ENCODE data around the gene ADGRV1.
"Not testable (repeated sequence)": the region's sequence is repeated elsewhere in the genome, so short reads cannot be mapped to it uniquely, and the experiment has no call there.

Gene ADGRV1

DNA sequence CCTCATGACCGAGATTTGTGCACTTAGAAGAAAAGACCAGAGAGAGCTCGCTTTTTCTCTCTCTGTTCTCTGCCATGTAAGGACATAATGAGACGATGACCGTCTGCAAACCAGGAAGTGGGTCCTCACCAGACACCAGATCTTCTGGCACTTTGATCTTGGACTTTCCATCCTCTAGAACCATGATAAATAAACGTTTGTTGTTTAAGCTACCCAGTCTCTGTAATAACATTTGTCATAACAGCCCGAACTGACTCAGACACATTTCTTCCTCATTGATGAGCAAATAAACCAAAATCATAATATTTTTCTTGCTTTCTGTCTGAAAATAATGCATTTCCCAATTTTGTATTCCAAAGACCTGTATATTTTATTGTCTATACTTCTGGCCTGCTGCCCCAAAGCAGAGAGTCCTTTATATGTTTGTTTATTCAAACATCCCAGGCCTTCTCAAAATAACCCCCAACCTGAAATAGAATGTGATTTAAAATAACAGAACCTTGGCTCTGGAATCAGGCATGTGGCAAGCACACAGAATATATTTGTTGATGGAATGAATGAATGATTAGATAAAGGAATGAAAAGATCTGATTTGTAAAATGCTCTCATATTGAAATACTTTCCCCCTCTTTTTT, 396.5 kb downstream of the ADGRV1 start:
- no peak for DNase-seq

DNA sequence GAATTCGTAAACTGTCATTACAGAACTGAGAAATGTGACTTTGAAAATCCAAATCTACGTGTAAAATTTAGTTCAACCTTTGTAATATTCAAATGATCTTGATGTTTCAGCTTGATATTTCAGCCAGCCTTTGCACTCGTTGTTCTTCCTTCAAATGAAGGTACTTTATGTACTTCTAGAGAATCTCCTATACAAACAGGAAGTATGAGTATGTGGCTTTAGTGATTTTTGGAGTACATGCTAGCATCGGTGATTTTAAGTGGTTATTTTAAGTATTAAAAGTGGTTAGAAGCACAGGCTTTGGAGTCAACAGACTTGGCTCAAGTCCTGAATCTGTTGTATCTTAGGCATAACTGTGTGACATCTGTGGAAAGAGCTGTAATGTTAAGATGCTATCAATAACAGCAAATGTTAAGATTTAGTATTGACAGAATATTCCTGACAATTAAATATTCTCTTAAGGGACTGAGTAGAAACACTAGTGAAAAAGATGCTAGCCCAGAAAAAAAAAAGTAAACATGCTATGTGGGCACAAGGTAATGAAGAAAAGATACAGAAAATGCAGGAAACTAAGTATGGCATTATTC, 398.0 kb downstream of the ADGRV1 start:
- DNase-seq = no peak

DNA sequence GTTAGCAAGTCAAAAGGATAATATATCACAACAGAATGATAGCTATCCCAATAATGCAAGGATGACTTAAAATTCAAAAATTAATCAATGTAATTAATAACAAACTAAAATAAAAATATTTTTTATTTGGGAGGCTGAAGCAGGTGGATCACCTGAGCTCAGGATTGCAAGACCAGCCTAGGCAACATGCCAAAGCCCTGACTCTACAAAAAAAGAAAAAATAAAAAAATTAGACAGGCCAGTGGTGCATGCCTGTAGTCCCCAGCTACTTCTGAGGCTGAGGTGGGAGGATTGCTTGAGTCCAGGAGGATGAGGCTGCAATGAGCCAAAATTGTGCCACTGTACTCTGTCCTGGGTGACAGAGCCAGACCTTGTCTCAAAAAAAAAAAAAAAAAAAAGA, 399.3 kb downstream of the ADGRV1 start:
- no peak for DNase-seq

DNA sequence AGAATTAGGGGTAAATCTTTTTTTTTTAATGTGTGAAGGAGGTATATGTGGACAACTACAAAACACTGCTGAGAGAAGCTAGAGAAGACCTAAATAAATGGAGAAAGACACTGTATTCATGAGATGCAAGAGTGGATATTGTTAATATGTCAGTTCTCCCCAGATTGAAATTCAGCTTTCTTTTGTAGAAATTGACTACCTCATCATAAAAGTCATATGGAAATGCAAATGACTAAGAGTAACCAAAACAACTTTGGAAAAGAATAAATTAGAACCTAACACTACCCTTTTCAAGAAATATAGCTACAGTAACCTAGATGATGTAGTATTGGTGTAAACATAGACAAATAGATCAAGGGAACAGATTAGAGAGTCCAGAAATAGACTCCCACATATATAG, 400.7 kb downstream of the ADGRV1 start:
- no peak for DNase-seq

DNA sequence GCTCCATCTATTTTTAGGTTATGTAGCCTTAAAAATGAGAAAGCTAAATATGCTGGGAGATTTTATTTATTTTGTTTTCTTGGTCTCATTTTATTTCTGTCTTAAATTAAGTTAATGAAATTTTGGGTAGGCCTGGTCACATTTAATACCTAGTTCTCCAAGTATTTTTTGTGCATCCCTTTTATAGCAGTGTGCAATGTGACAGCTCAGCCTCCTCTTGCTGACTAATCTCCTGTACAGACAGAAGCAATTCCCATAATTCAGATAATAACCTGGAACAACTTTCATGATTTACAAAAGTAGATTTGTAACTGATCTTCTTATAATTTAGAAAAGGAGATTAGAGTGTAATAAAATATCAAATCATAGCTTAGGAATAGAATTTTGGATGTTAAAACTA, 403.9 kb downstream of the ADGRV1 start:
- DNase-seq = no peak

DNA sequence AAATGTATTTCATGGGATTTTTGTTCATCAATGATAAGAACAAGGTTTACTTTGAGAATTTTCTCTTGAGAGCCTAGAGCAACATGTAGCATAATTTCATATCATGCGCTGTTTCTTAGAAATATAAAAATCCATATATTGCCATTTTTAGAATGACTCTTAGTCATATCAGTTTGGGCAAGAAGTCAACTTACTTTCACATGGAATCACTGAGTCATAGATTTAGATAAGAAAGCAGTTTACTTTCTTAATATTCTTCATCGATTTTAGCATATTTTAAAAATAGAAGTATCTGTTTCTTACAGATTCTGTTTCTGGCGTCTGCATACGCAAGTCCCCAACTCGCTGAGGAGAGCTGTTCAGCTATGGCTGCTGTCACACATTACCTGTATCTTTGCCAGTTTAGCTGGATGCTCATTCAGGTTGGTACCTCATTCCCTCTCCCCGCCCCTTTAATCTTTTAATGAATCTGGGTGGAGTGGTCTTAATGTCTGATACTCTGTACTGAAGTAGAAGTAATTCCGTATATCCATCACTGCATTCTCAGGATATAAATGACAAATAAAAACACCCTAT, 406.6 kb downstream of the ADGRV1 start:
- no peak for DNase-seq

DNA sequence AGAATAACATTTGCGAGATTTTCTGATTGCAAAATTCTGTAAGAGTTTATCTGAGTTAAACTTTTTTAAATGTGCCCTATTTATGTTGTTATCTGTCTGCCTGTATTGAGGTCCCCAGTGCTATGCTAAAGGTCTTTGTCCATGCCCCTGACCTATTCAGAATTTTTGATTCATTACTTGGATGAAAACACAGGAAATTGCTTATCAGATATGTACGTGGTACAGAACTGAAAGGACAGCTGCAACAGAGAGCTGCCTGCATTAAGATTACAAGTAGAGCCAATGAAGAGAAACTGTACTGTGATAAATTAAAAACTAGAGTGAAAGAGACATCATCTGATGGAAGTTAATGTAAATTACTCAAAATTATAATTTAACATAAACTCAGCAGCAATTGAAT, 408.8 kb downstream of the ADGRV1 start:
- no peak for DNase-seq

DNA sequence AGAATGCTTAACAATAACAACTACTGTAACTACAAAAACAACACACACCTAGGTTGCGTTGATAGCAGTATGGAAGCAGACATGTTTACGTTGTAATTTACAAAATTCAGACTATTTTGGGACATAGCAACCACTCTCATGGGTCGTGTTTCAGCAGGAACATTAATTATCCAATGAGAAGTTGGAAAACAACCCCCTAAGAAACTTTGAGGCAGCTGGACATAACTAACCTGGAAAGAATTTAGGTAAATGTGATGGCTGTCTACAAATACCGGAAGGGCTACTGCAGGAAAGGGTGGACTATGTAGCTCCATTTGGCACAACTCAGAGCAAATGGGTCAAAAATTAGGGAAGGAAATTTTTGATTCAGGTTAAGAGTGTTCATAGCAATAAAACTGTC, 409.3 kb downstream of the ADGRV1 start:
- DNase-seq = no peak

DNA sequence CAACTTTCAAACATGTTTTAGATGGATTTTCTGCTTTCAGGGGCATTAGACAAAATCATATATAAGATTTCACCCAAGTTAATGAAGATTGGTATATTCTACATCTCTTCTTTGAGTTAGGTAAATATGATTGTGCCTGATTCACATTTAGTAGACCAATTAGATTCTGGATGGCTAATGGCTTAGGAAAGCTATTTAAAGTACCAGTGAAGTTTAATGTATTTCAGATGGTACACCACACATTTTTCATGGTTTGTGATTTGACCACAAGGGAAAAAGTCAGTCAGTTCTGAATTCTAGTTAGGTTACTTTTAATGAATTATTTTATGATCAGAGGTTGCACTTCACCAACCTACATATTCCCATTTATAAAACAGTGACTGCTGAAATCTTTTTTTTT, 409.7 kb downstream of the ADGRV1 start:
- DNase-seq = no peak

DNA sequence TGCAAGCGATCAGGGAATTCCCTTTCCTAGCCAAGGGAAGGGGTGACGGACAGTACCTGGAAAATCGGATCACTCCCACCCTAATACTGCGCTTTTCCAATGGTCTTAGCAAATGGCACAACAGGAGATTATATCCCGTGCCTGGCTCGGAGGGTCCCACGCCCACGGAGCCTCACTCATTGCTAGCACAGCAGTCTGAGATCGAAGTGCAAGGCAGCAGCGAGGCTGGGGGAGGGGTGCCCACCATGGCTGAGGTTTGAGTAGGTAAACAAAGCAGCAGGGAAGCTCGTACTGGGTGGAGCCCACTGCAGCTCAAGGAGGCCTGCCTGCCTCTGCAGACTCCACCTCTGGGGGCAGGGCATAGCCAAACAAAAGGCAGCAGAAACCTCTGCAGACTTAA, 411.3 kb downstream of the ADGRV1 start:
- not testable (repeated sequence) for DNase-seq

DNA sequence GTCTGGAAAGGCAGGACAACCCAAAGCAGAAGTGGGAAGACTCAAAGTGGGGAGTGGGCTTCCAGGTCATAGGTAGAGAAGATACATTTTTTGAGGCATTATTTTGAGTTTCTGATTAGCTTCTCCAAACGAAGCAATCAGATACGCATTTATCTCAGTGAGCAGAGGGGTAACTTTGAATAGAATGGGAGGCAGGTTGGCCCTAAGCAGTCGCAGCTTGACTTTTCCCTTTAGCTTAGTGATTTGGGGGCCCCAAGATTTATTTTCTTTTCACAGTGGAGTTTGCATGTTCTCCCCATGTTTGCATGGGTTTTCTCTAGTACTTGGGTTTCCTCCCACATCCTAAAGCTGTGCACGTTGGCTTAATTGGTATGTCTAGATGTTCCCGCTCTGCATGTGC, 422.6 kb downstream of the ADGRV1 start:
- DNase-seq = no peak

DNA sequence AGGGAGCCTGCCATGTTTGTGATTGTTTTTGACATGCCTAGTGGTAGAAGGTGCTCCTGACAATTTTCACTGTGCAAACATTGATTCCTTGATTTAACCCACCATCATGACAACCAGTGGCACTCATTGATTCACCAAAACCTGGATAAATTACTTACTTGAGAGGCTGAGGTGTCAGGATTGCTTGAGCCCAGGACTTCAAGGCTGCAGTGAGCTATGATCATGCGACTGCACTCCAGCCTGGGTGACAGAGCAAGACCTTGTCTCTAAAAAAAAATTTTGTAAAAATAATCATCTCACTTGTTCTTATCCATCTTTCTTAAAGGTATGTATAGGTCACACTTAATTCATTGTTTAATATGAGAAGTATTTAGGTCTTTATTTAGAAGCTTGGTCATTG, 423.2 kb downstream of the ADGRV1 start:
- DNase-seq = no peak

DNA sequence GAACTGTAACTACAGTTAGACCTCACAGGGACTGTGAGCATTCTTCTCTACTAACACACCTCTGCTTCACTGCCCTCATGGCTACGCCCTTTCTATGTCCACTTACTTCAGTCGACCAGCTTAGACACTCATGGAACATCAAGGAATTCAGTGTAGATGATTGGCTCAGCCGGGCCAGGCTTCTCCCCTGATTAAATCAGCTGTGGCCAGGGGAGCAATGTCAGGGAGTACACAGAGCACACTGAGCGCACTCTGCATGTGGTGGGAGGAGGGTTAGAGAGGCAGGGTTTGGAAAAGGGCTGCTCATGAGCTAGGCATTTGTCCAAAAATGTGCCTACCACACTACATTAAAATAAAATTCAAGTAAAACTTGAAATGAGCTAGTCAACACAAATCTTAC, 424.0 kb downstream of the ADGRV1 start:
- no peak for DNase-seq

DNA sequence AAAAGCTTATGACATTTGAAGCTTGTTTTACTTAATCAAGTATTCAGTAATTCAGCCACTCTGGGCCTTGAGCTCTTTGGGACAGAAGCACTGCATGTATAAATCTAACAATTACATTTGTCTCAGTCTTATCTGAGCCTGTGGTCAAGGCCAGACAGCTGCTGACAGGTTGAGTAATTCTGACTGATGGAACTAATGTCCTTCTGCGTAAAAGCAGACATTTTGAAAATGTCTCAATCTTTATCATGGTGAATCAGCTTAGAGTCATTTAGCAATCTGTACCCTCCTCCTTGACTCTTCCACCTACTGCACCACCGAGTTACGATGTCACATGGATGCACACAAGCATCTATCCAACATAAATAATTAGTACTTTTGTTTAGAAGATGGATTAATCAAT, 424.6 kb downstream of the ADGRV1 start:
- no peak for DNase-seq

DNA sequence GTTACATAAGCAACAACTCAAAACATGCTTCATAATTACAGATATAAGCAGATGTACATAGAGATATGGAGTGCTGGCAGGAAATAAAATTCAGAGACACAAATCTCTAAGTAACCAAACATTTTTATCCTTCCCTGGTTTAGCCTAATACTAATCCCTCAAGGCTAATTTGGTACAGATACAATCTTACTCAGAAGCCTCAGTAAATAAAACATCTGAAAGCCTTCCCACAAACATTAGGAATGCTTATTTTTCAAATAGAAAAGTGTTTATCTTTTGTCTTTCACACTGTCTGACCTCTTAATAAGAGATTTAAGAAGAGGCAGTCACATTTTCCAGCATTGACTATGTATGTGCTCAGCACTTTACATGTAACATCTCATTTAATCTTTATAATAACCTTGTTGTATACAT, 425.1 kb downstream of the ADGRV1 start:
- no peak for DNase-seq

DNA sequence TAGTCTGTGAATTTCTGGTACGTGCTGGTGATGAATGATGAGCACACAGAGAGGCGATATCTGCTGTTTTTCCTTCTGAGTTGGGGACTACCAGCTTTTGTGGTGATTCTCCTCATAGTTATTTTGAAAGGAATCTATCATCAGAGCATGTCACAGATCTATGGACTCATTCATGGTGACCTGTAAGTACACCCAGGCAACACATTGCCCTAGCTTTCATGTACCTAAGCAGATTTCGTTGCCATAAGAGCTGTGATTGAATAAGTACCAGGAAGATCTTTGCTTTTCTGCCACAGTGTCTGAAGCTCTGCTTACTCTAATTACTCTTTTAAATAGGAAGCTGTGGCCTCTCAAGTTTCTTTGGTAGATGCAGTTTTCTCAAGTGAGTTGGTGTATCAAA, 426.7 kb downstream of the ADGRV1 start:
- no peak for DNase-seq

DNA sequence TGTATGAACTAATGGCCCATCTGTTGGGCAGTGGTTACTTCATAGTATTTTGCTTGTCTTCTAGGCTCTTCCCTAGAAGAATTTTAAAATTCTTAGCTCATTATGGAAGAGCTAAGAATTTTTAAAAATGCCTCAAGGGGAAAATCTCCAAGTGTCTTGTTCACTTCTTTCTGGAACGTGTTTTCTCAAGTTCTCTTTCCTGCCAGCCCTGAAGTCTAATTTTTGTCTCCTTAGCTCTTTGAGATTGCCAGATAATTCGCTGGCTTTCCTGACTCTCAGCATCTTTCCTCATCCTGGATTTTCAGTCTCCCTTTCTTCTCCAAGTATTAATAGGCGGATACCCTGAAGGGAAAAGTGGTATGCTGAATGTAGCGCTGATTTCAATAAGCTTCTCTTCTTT, 429.1 kb downstream of the ADGRV1 start:
- no peak for DNase-seq

DNA sequence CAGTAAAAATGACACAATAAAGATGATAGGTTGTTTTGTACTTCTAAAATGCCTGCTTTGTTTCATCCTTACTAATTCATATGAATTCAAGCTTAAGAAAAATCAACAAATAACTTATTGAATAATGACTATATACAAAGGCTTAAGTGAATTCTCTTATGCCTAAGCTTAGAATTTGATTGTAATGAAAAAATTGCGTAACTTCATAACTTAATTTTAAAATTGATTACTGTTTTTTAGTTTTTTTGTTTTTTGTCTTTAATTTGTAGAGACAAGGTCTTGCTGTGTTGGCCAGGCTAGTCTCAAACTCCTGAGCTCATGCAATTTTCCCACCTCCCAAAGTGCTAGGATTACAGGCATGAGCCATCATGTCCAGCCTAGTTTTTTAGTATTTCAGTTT, 432.6 kb downstream of the ADGRV1 start:
- no peak for DNase-seq

DNA sequence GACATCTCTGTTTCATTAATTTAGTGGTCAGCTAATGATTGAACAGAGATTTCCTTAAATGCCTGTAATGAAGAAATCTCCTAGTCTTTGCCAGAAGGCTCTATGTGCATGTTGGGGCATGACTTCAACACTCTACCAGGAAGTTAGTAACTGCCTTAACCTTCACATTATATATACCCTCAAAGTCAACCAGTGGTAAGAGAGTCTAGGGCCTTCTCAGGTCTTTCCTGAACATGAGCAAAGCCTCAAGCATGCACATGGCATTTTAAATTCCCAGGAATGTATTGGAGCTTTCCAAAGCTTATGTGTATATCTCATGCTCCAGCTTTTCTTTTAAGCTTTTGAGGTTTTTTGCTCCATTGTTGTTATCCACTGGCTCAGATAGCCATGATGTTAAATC, 436.2 kb downstream of the ADGRV1 start:
- DNase-seq = no peak

DNA sequence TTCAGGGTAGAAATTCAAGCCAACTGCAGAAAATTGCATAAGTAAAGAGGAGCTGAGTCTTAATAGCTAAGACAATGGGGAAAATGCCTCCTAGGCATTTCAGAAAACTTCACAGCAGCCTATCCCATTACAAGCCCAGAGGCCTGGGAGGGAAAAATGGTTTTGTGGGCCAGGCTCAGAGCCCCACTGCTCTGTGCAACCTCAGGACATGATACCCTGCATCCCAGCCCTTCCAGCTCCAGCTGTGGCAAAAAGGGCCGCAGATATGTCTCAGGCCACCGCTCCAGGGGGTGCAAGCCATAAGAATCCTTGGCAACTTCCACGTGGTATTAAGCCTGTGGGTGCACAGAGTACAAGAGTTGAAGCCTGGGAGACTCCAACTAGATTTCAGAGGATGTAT, 437.5 kb downstream of the ADGRV1 start:
- no peak for DNase-seq

DNA sequence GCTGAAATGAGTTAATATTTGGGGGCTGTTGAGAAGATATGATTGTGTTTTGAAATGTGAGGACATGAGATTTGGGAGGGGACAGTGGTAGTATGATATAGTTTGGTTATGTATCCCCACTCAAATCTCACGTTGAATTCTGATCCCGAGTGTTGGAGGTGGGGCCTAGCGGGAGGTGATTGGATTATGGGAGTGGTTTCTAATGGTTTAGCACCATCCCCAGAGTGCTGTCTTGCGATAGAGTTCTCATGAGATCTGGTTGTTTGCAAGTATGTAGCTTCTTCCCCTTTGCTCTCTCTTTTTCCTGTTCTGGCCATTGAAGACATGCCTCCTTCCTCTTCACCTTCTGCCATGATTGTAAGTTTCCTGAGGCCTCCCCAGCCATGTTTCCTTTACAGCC, 438.5 kb downstream of the ADGRV1 start:
- DNase-seq = no peak

DNA sequence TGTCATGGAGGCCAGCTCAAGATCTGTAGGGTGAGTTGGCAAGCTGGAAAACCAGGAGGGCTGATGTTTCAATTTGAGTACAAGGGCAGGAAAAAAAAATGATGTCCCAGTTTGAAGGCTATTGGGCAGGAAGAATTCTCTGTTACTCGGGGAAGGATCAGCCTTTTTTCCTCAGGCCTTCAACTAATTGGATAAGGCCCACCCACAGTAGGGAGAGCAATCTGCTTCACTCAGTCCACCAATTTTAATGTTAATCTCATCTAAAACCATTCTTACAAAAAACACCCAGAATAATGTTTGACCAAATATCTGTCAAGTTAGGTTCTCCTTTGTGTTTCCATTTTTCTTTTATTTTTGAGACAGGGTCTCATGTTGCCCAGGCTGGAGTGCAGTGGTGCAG, 442.1 kb downstream of the ADGRV1 start:
- no peak for DNase-seq

DNA sequence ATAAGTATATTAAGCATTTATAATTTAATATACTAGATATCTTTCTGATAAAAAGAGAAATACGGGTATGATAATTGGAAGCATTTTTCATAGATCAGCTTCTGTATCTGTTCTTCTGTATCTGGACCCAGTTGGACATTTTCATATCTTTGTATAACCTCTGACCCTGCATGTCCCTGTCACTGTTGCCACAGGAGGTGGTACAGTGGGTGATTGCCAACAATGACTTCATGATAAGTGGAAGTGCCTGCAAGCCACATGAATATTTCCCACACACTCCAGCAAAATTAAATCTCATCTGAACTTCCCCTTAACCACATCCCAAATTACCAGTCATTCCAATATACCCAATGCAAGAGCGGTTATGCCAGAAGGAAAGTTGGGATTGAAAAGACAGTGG, 448.1 kb downstream of the ADGRV1 start:
- DNase-seq = no peak

DNA sequence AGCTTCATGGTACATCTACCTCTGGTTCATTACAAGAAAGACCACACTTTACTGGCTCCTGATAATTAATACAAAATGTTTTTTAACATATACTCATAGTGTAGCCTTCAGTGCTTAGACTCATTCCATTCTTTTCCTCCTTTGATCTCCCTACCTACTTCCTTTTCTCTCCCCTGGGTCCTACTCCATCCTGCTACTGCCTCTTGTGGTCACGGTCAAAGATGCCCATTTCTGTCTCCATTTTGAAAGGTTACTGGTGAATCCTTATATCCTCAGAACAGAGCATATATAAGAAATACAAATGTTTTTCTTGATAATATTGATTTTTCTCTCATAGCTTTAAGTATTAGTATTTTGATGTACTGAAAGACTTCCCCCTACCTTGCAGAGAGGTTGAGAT, 448.7 kb downstream of the ADGRV1 start:
- no peak for DNase-seq

DNA sequence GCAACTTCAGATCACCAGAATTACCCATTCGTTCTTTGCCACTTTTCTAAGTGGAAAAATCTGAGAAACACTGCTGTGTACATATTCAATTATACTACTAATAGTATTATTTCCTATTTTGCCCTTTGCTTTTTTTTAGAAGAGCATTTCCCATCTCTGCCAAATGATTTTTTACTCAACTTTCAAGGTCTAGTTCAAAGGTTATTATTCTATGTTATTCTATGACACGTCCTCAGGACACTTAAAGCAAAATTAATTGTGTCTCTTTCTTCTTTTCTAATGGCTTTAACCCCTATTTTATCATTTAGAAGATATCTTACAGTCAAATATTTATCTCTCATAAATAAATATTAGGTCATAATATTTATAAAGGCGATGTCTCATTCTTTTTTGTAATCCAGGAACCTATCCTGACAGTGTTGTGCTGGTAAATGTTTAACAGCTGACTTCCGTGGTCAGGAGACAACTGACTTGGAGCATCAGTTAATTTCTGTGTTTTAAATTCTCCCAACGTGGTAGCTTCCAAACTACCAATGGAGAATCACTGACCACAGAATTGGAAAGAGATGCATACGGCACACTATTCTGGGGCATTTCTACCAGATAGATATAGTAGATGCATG, 449.3 kb downstream of the ADGRV1 start:
- DNase-seq = no peak
